ENCODE measurements around the gene PHLPP1. TPM values are rescaled to one million over a fixed set of nuclear protein-coding genes. Genes with fewer than 3 reads are reported as not detected.

Gene PHLPP1
- total and polyA plus RNA-seq, 2 experiments from 2014 or later: 15.7 to 73.6 TPM

GRCh38 chr18:62898359-62898758 is 183.0 kb downstream of the PHLPP1 start:
- Mint-ChIP-seq H3K4me3 (no peak overlapping the region), H3K36me3 (ENCODE audit: low read depth) (peaks cover 64% of the 10 kb centered on the region), H3K4me1 (peaks cover 18% of the 10 kb centered on the region), H3K27me3 (ENCODE audit: insufficient read depth, low read depth, poor library complexity) (peaks cover 1% of the 10 kb centered on the region), H3K27ac (no peak overlapping the region), H3K9me3 (no peaks in the 10 kb centered on the region)
- Histone ChIP-seq H3F3A (replicated peaks; ENCODE audit: low read depth) (no peaks in the 10 kb centered on the region), H3K79me2 (replicated peaks; ENCODE audit: insufficient read depth) (no peaks in the 10 kb centered on the region; the same call in 1 of the 2 replicates), H2AFZ (no peak overlapping the region), H3K4me2 (no peak overlapping the region), H3K27me3 (ENCODE audit: insufficient read depth) (no peaks in the 10 kb centered on the region), H3K4me3 (no peak overlapping the region), H4K20me1 (replicated peaks; ENCODE audit: insufficient read depth) (no peaks in the 10 kb centered on the region), H3K9me2 (ENCODE audit: insufficient read depth) (no peaks in the 10 kb centered on the region), H3K27ac (ENCODE audit: low read depth) (peak overlapping the region; percentile 65; the same call in 1 of the 2 replicates), H3K36me3 (ENCODE audit: insufficient read depth) (no peaks in the 10 kb centered on the region; the same call in none of the 2 replicates), H3K4me1 (ENCODE audit: insufficient read depth) (peaks cover 18% of the 10 kb centered on the region)
- TF ChIP-seq ZNF331 (CRISPR knock-in tag; IDR thresholded peaks at IDR 0.05; ENCODE audit: low read depth) (no peak), ZNF114 (CRISPR knock-in tag; IDR thresholded peaks at IDR 0.05) (no peak), EZH2phosphoT487 (IDR thresholded peaks at IDR 0.05; ENCODE audit: unreplicated experiment) (no peak), ETS1 (IDR thresholded peaks at IDR 0.05) (no peak), ZNF462 (CRISPR knock-in tag; IDR thresholded peaks at IDR 0.05) (no peak), POLR2AphosphoS5 (IDR thresholded peaks at IDR 0.05; ENCODE audit: low read depth) (no peak), REST (IDR thresholded peaks at IDR 0.05; ENCODE audit: unreplicated experiment) (no peak), EZH2 (IDR thresholded peaks at IDR 0.05; ENCODE audit: low read depth, unreplicated experiment) (no peak), CTCF (conservative IDR thresholded peaks at IDR 0.05; ENCODE audit: low read depth in 2 of 2) (no peak), JUNB (IDR thresholded peaks at IDR 0.05; ENCODE audit: unreplicated experiment) (no peak), STAT1 (IDR thresholded peaks at IDR 0.05; ENCODE audit: unreplicated experiment) (no peak), CREB1 (CRISPR knock-in tag; IDR thresholded peaks at IDR 0.05; ENCODE audit: low read depth) (no peak), NANOG (IDR thresholded peaks at IDR 0.05; ENCODE audit: borderline replicate concordance) (no peak)
- no peak for DNase-seq (ENCODE audit: low spot score)
- no peak for ATAC-seq
